Epidermal melanocyte (primary cell): Measurements from ENCODE around the gene FDX1.

Experiments
- DNase-seq: peaks from one replicate; pipeline ENCODE4 v3.0.0; 2011; ENCODE audit warnings: low spot score; ENCODE audit not compliant: insufficient read length

The FDX1 gene

GRCh38 chr11:110467556-110467955, 37.8 kb downstream of the FDX1 start:
- no peak for DNase-seq

GRCh38 chr11:110468121-110468520, 38.4 kb downstream of the FDX1 start:
- DNase-seq, result no peak

- no peak for DNase-seq
These were observed 39.4 kb downstream of the FDX1 start for GRCh38 chr11:110469127-110469526.

GRCh38 chr11:110470716-110471115, 41.0 kb downstream of the FDX1 start:
- DNase-seq, result no peak

- DNase-seq, result no peak
These were observed 41.6 kb downstream of the FDX1 start for GRCh38 chr11:110471371-110471770.

GRCh38 chr11:110472858-110473257, 43.1 kb downstream of the FDX1 start:
- DNase-seq, result no peak

GRCh38 chr11:110473706-110474105, 44.0 kb downstream of the FDX1 start:
- no peak for DNase-seq

- no peak for DNase-seq
These were observed 44.8 kb downstream of the FDX1 start for GRCh38 chr11:110474578-110474977.

GRCh38 chr11:110475671-110476070, 45.9 kb downstream of the FDX1 start:
- DNase-seq, result no peak

- DNase-seq, result no peak
These were observed 48.7 kb downstream of the FDX1 start for GRCh38 chr11:110478410-110478809.

GRCh38 chr11:110479108-110480101, 49.7 kb downstream of the FDX1 start:
- peak; percentile 54 for DNase-seq

GRCh38 chr11:110481523-110481922, 51.8 kb downstream of the FDX1 start:
- DNase-seq, result no peak

GRCh38 chr11:110486156-110486555, 56.4 kb downstream of the FDX1 start:
- no peak for DNase-seq

- no peak for DNase-seq
These were observed 58.7 kb downstream of the FDX1 start for GRCh38 chr11:110488446-110488845.

- no peak for DNase-seq
These were observed 61.1 kb downstream of the FDX1 start for GRCh38 chr11:110490886-110491285.

- DNase-seq, result no peak
These were observed 62.0 kb downstream of the FDX1 start for GRCh38 chr11:110491577-110492320.

- no peak for DNase-seq
These were observed 62.6 kb downstream of the FDX1 start for GRCh38 chr11:110492321-110492685.

- DNase-seq, result no peak
These were observed 63.6 kb downstream of the FDX1 start for GRCh38 chr11:110493346-110493745.

- DNase-seq, result no peak
These were observed 67.7 kb downstream of the FDX1 start for GRCh38 chr11:110497231-110497978.

- no peak for DNase-seq
These were observed 71.7 kb downstream of the FDX1 start for GRCh38 chr11:110501428-110501827.

- DNase-seq, result no peak
These were observed 76.0 kb downstream of the FDX1 start for GRCh38 chr11:110505528-110506284.
